HEK293 (cell line): ENCODE measurements around the gene SMAD7.

Experiments
- CTCF ChIA-PET: fragments of 350-600 bp; formaldehyde crosslinking; extraction: SDS; loops from one replicate; lab custom pipeline; 2021; ENCODE audit warnings: antibody characterized with exemption; lab: Yijun Ruan, JAX
- POLR2A ChIA-PET: fragments of 300-600 bp; formaldehyde crosslinking; extraction: SDS; loops from one replicate; lab custom pipeline; 2020; ENCODE audit warnings: antibody characterized with exemption, inconsistent platforms; lab: Yijun Ruan, JAX
- H3K27ac ChIP-seq: fragments of 200-500 bp; sonication (Bioruptor generic); 2 replicates; pipeline ENCODE4 v1.5.1; 2014; ENCODE audit warnings: low read depth, low read length, control low read depth, inconsistent platforms; ENCODE audit errors: extremely low read depth
- H3K36me3 ChIP-seq, 2 experiments: fragments of 200-500 bp in 1 of 2; sonication (Bioruptor generic) in 1 of 2; 1 replicate in 1 of 2; 2 replicates in 1 of 2; pipeline ENCODE4 v1.5.1; 2014 to 2017; ENCODE audit warnings: inconsistent platforms in 2 of 2, low read length in 2 of 2; ENCODE audit not compliant: control insufficient read depth in 2 of 2, insufficient read depth in 1 of 2
- H3K4me1 ChIP-seq: fragments of 200-500 bp; sonication (Bioruptor generic); 2 replicates; pipeline ENCODE4 v1.5.1; 2014; ENCODE audit warnings: mild to moderate bottlenecking, low read length, inconsistent platforms; ENCODE audit not compliant: control insufficient read depth, insufficient read depth
- H3K4me3 ChIP-seq: 2 replicates; pipeline ENCODE4 v1.5.1; 2011; ENCODE audit warnings: low read depth, mild to moderate bottlenecking, control low read depth, low read length, moderate library complexity
- H3K9me3 ChIP-seq: fragments of 200-500 bp; sonication (Bioruptor generic); 2 replicates; pipeline ENCODE4 v1.5.1; 2014; ENCODE audit warnings: low read depth, low read length, inconsistent platforms; ENCODE audit not compliant: control insufficient read depth, insufficient read depth
- IKZF3 ChIP-seq: fragments of 450-650 bp; IDR thresholded peaks from 2 replicates; pipeline ENCODE4 v1.5.0; 2018; ENCODE audit warnings: missing biosample characterization, mild to moderate bottlenecking, missing genetic modification characterization, moderate library complexity
- KLF1 ChIP-seq: fragments of 450-650 bp; formaldehyde crosslinking; IDR thresholded peaks from 2 replicates; pipeline ENCODE4 v1.5.1; 2016; ENCODE audit warnings: missing biosample characterization, missing genetic modification characterization
- MYNN ChIP-seq: fragments of 450-650 bp; formaldehyde crosslinking; IDR thresholded peaks from 2 replicates; pipeline ENCODE4 v1.5.1; 2016; ENCODE audit warnings: missing biosample characterization, missing genetic modification characterization, borderline replicate concordance
- SCRT2 ChIP-seq: fragments of 450-650 bp; formaldehyde crosslinking; IDR thresholded peaks from 2 replicates; pipeline ENCODE4 v1.5.1; 2016; ENCODE audit warnings: missing biosample characterization, missing genetic modification characterization
- ZBTB7A ChIP-seq: fragments of 450-650 bp; formaldehyde crosslinking; IDR thresholded peaks from 2 replicates; pipeline ENCODE4 v1.5.1; 2016; ENCODE audit warnings: low read depth, missing biosample characterization, missing genetic modification characterization
- ZFHX2 ChIP-seq: fragments of 450-650 bp; formaldehyde crosslinking; conservative IDR thresholded peaks from 2 replicates; pipeline ENCODE4 v1.5.1; 2016; ENCODE audit warnings: missing biosample characterization, missing genetic modification characterization
- ZFP3 ChIP-seq: fragments of 450-650 bp; formaldehyde crosslinking; IDR thresholded peaks from 2 replicates; pipeline ENCODE4 v1.5.1; 2016; ENCODE audit warnings: low read depth, missing biosample characterization, missing genetic modification characterization
- ZNF146 ChIP-seq: fragments of 450-650 bp; formaldehyde crosslinking; IDR thresholded peaks from 2 replicates; pipeline ENCODE4 v1.5.1; 2016; ENCODE audit warnings: missing biosample characterization, missing genetic modification characterization
- ZNF324 ChIP-seq: fragments of 450-650 bp; formaldehyde crosslinking; IDR thresholded peaks from 2 replicates; pipeline ENCODE4 v1.5.1; 2016; ENCODE audit warnings: missing biosample characterization, missing genetic modification characterization
- ZNF521 ChIP-seq: fragments of 450-650 bp; formaldehyde crosslinking; IDR thresholded peaks from 2 replicates; pipeline ENCODE4 v1.5.1; 2017; ENCODE audit warnings: missing biosample characterization, mild to moderate bottlenecking, missing genetic modification characterization
- ZNF596 ChIP-seq: fragments of 450-650 bp; IDR thresholded peaks from 2 replicates; pipeline ENCODE4 v1.5.0; 2018; ENCODE audit warnings: missing biosample characterization, mild to moderate bottlenecking, missing genetic modification characterization, moderate library complexity
- ZSCAN16 ChIP-seq: fragments of 450-650 bp; formaldehyde crosslinking; IDR thresholded peaks from 2 replicates; pipeline ENCODE4 v1.5.1; 2016; ENCODE audit warnings: missing biosample characterization, missing genetic modification characterization
- TF ChIP-seq, protein P1 (sequence below): fragments of 450-650 bp; formaldehyde crosslinking; IDR thresholded peaks from 2 replicates; pipeline ENCODE4 v1.5.1; 2016; ENCODE audit warnings: missing biosample characterization, missing genetic modification characterization
- TF ChIP-seq, protein P2 (sequence below): fragments of 450-650 bp; formaldehyde crosslinking; IDR thresholded peaks from 2 replicates; pipeline ENCODE4 v1.5.1; 2016; ENCODE audit warnings: missing biosample characterization, missing genetic modification characterization
- TF ChIP-seq, protein P3 (sequence below): fragments of 450-650 bp; formaldehyde crosslinking; IDR thresholded peaks from 2 replicates; pipeline ENCODE4 v1.5.1; 2016; ENCODE audit warnings: missing biosample characterization, missing genetic modification characterization

SMAD7 gene

DNA sequence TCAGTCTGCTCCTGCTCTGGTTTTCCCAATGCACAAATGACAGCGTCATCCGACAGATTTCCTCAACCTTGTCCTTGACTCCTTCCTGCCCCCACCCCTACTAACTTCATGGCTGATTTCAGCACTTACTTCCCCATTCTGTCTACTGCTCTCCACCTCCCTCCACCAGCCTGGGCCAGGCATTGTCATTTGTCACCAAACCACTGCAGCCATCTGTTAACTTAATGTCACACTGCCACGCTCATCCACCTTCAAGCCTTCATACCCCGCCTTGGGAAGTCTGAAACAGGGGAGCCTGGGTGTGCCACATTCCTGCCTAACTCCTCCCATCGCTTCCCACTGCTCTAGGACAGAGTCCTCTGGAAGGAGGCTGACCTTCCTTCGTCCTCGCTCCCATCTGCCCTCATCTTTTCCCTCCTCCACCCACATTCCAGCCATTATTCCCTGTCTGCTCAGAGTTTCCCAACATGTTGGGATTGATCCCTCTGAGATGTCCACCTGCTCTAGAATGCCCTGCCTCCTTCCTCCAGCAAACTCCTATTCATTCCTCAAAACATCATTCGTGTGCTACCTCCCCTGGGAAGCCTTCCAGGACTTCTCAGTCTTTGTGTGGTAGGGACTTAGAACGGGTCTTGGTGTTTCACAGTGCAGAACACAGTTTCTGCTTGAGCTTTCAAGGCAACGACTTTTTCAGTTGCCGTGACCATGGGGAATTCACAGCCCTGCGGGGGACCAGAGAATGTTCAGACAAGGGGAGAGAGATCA lies 42.2 kb upstream of the SMAD7 start:
- Histone ChIP-seq H3K4me1 (peaks cover 37% of the 10 kb centered on the region), H3K9me3 (no peaks in the 10 kb centered on the region), H3K36me3 (no peaks in the 10 kb centered on the region), H3K4me3 (no peak overlapping the region), H3K27ac (peak overlapping the region; percentile 68; the same call in 1 of the 2 replicates)
- TF ChIP-seq ZFHX2 (tag by site-specific recombination) (peak; percentile 47), ZNF324 (no peak), ZNF521 (tag by site-specific recombination) (no peak), IKZF3 (peak; percentile 36; the same call in 1 of the 2 replicates), ZNF146 (tag by site-specific recombination) (no peak), MYNN (no peak), ZNF596 (tag by site-specific recombination) (no peak), ZBTB7A (no peak), ZSCAN16 (tag by site-specific recombination) (no peak), KLF1 (0 out of 2 replicates have a peak, but pooled peaks have one; percentile 36), SCRT2 (tag by site-specific recombination) (no peak), ZFP3 (tag by site-specific recombination) (peak; percentile 97)
- TF ChIP-seq, protein P1, sequence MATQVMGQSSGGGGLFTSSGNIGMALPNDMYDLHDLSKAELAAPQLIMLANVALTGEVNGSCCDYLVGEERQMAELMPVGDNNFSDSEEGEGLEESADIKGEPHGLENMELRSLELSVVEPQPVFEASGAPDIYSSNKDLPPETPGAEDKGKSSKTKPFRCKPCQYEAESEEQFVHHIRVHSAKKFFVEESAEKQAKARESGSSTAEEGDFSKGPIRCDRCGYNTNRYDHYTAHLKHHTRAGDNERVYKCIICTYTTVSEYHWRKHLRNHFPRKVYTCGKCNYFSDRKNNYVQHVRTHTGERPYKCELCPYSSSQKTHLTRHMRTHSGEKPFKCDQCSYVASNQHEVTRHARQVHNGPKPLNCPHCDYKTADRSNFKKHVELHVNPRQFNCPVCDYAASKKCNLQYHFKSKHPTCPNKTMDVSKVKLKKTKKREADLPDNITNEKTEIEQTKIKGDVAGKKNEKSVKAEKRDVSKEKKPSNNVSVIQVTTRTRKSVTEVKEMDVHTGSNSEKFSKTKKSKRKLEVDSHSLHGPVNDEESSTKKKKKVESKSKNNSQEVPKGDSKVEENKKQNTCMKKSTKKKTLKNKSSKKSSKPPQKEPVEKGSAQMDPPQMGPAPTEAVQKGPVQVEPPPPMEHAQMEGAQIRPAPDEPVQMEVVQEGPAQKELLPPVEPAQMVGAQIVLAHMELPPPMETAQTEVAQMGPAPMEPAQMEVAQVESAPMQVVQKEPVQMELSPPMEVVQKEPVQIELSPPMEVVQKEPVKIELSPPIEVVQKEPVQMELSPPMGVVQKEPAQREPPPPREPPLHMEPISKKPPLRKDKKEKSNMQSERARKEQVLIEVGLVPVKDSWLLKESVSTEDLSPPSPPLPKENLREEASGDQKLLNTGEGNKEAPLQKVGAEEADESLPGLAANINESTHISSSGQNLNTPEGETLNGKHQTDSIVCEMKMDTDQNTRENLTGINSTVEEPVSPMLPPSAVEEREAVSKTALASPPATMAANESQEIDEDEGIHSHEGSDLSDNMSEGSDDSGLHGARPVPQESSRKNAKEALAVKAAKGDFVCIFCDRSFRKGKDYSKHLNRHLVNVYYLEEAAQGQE (tag by site-specific recombination), result 0 out of 2 replicates have a peak, but pooled peaks have one; percentile 21
- TF ChIP-seq, protein P2, sequence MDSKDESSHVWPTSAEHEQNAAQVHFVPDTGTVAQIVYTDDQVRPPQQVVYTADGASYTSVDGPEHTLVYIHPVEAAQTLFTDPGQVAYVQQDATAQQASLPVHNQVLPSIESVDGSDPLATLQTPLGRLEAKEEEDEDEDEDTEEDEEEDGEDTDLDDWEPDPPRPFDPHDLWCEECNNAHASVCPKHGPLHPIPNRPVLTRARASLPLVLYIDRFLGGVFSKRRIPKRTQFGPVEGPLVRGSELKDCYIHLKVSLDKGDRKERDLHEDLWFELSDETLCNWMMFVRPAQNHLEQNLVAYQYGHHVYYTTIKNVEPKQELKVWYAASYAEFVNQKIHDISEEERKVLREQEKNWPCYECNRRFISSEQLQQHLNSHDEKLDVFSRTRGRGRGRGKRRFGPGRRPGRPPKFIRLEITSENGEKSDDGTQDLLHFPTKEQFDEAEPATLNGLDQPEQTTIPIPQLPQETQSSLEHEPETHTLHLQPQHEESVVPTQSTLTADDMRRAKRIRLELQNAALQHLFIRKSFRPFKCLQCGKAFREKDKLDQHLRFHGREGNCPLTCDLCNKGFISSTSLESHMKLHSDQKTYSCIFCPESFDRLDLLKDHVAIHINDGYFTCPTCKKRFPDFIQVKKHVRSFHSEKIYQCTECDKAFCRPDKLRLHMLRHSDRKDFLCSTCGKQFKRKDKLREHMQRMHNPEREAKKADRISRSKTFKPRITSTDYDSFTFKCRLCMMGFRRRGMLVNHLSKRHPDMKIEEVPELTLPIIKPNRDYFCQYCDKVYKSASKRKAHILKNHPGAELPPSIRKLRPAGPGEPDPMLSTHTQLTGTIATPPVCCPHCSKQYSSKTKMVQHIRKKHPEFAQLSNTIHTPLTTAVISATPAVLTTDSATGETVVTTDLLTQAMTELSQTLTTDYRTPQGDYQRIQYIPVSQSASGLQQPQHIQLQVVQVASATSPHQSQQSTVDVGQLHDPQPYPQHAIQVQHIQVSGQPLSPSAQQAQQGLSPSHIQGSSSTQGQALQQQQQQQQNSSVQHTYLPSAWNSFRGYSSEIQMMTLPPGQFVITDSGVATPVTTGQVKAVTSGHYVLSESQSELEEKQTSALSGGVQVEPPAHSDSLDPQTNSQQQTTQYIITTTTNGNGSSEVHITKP (tag by site-specific recombination), result 0 out of 2 replicates have a peak, but pooled peaks have one; percentile 8
- ChIA-PET CTCF (no interaction called here), POLR2A (interaction anchor here (0.7 to 9.4 kb wide), 3 partner anchors 9 to 44 kb away, joined by 3 to 252 read pairs (median 4); partner anchors contain the start of gene SMAD7)

DNA sequence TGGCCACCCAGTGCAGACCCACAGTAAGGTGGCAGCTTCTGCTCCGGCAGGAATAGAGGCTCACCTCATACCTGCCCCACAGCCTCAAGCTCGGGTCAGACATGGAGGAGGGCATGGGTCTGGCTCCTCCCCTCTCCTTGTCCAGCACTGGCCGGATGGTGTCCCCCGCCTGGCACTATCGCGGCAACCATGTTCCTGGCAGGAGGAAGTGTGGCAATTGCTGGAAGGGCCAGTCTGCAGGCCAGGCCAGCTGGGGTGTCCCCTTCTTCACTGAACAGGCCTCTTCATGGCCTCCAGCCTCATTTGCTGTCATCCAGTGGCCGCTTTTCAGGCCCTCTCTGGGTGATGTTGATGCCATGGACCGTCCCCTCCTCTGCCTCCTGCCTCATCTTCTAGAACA lies 41.4 kb upstream of the SMAD7 start:
- peak overlapping the region; percentile 31; the same call in 1 of the 2 replicates for H3K27ac ChIP-seq
- H3K36me3 ChIP-seq, result no peaks in the 10 kb centered on the region
- no peak for TF ChIP-seq SCRT2 (tag by site-specific recombination)
- TF ChIP-seq, protein P3, sequence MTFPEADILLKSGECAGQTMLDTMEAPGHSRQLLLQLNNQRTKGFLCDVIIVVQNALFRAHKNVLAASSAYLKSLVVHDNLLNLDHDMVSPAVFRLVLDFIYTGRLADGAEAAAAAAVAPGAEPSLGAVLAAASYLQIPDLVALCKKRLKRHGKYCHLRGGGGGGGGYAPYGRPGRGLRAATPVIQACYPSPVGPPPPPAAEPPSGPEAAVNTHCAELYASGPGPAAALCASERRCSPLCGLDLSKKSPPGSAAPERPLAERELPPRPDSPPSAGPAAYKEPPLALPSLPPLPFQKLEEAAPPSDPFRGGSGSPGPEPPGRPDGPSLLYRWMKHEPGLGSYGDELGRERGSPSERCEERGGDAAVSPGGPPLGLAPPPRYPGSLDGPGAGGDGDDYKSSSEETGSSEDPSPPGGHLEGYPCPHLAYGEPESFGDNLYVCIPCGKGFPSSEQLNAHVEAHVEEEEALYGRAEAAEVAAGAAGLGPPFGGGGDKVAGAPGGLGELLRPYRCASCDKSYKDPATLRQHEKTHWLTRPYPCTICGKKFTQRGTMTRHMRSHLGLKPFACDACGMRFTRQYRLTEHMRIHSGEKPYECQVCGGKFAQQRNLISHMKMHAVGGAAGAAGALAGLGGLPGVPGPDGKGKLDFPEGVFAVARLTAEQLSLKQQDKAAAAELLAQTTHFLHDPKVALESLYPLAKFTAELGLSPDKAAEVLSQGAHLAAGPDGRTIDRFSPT (tag by site-specific recombination), result 0 out of 2 replicates have a peak, but pooled peaks have one; percentile 14
- CTCF ChIA-PET, result no interaction called here
- H3K4me1 ChIP-seq, result peaks cover 29% of the 10 kb centered on the region
- no peaks in the 10 kb centered on the region for H3K9me3 ChIP-seq
- no peak overlapping the region for H3K4me3 ChIP-seq
- POLR2A ChIA-PET, result interaction anchor here (0.7 to 2.1 kb wide), 3 partner anchors 8 to 40 kb away, joined by 3 to 8 read pairs (median 4); no protein-coding TSS in a partner anchor
